ENCODE data around the gene UNC93B1. TPM values are rescaled to one million over a fixed set of nuclear protein-coding genes. Genes with fewer than 3 reads are reported as not detected.

Gene UNC93B1
- total RNA-seq, 1 donor, result 17.2 TPM

GRCh38 chr11:68016161-68016903 is 12.4 kb upstream of the UNC93B1 start:
- no peak for TF ChIP-seq CTCF (IDR thresholded peaks at IDR 0.05; ENCODE audit: insufficient read depth, low read length)
- H3K4me3 ChIP-seq (ENCODE audit: low read depth, low read length), result no peak overlapping the region
- DNase-seq (ENCODE audit: low read depth), result no peak

GRCh38 chr11:68015467-68015866 is 11.6 kb upstream of the UNC93B1 start:
- no peak for DNase-seq (ENCODE audit: low read depth)
- no peak overlapping the region for H3K4me3 ChIP-seq (ENCODE audit: low read depth, low read length)
- no peak for TF ChIP-seq CTCF (IDR thresholded peaks at IDR 0.05; ENCODE audit: insufficient read depth, low read length)

- no peak for TF ChIP-seq CTCF (IDR thresholded peaks at IDR 0.05; ENCODE audit: insufficient read depth, low read length)
- H3K4me3 ChIP-seq (ENCODE audit: low read depth, low read length), result no peak overlapping the region
- DNase-seq (ENCODE audit: low read depth), result no peak
Observed at GRCh38 chr11:68014947-68015447, 11.1 kb upstream of the UNC93B1 start.

GRCh38 chr11:68014157-68014946 is 10.5 kb upstream of the UNC93B1 start:
- peak; percentile 67 for DNase-seq (ENCODE audit: low read depth)
- no peak for TF ChIP-seq CTCF (IDR thresholded peaks at IDR 0.05; ENCODE audit: insufficient read depth, low read length)
- H3K4me3 ChIP-seq (ENCODE audit: low read depth, low read length), result no peak overlapping the region

- no peak overlapping the region for H3K4me3 ChIP-seq (ENCODE audit: low read depth, low read length)
- no peak for TF ChIP-seq CTCF (IDR thresholded peaks at IDR 0.05; ENCODE audit: insufficient read depth, low read length)
- DNase-seq (ENCODE audit: low read depth), result no peak
Observed at GRCh38 chr11:68013611-68014156, 9.8 kb upstream of the UNC93B1 start.

- no peak for TF ChIP-seq CTCF (IDR thresholded peaks at IDR 0.05; ENCODE audit: insufficient read depth, low read length)
- H3K4me3 ChIP-seq (ENCODE audit: low read depth, low read length), result no peak overlapping the region
- peak; percentile 92 for DNase-seq (ENCODE audit: low read depth)
Observed at GRCh38 chr11:68012843-68013610, 9.1 kb upstream of the UNC93B1 start.

All from fibroblast of the aortic adventitia (primary cell).